Chondrocyte (in vitro differentiated cells): ENCODE results near the gene SSR4. TPM values are rescaled to one million over a fixed set of nuclear protein-coding genes. Genes with fewer than 3 reads are reported as not detected.

Experiments
- DNase-seq: peaks from one replicate; pipeline ENCODE4 v3.0.0; 2021; ENCODE audit warnings: mixed read lengths, low spot score
- H3K27ac Mint-ChIP-seq: one replicate; pipeline ENCODE4 v1.8.0; 2021; ENCODE audit warnings: mild to moderate bottlenecking, moderate library complexity, mixed read lengths; ENCODE audit not compliant: unreplicated experiment
- H3K27me3 Mint-ChIP-seq: 2 replicates; pipeline ENCODE4 v1.8.0; 2021; ENCODE audit warnings: low read depth, mixed read lengths
- H3K36me3 Mint-ChIP-seq: 2 replicates; pipeline ENCODE4 v1.8.0; 2021; ENCODE audit warnings: low read depth, mixed read lengths
- H3K4me1 Mint-ChIP-seq: 2 replicates; pipeline ENCODE4 v1.8.0; 2021; ENCODE audit warnings: low read depth, mild to moderate bottlenecking, mixed read lengths
- H3K4me3 Mint-ChIP-seq: one replicate; pipeline ENCODE4 v1.8.0; 2021; ENCODE audit warnings: mild to moderate bottlenecking, moderate library complexity, mixed read lengths; ENCODE audit not compliant: unreplicated experiment
- H3K9me3 Mint-ChIP-seq: 2 replicates; pipeline ENCODE4 v1.8.0; 2021; ENCODE audit warnings: low read depth, mixed read lengths
- total RNA-seq: library from RNA; stranded (reverse); gene quantifications from 3 replicates; pipeline ENCODE4 v1.2.1, GENCODE V29; 2021
- TF ChIP-seq, protein P1 (sequence below): fragments of 200-600 bp; sonication (generic); IDR thresholded peaks from 2 replicates; pipeline ENCODE4 v1.5.0; 2021; ENCODE audit warnings: antibody characterized with exemption, mild to moderate bottlenecking, moderate library complexity

SSR4 gene
- total RNA-seq, 1 donor from 2014 or later: 245 TPM

DNA sequence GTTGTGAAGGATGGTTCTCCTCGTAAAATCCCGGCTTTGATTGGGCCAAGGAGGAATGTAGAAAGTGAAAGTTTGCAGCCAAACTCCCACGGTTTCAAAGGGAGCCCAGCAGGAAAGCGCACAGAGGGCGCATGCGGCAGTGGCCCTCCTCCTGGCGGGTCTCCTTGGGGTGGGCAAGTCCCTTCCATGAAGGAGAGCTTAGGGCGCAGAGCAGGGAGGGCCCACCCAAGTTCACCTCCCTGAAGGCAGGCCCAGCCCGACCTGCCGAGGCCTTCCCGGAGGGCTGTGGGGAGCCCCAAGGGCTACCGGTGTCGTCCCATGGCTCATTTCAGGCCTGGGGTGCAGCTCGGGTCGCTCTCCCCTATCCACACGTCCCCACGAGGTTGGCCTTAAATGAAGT lies 33.8 kb downstream of the SSR4 start:
- no peak for DNase-seq
- peak overlapping the region; percentile 68 for H3K4me3 Mint-ChIP-seq
- H3K4me1 Mint-ChIP-seq: peaks cover 7% of the 10 kb centered on the region
- H3K36me3 Mint-ChIP-seq: no peaks in the 10 kb centered on the region
- TF ChIP-seq, protein P1, sequence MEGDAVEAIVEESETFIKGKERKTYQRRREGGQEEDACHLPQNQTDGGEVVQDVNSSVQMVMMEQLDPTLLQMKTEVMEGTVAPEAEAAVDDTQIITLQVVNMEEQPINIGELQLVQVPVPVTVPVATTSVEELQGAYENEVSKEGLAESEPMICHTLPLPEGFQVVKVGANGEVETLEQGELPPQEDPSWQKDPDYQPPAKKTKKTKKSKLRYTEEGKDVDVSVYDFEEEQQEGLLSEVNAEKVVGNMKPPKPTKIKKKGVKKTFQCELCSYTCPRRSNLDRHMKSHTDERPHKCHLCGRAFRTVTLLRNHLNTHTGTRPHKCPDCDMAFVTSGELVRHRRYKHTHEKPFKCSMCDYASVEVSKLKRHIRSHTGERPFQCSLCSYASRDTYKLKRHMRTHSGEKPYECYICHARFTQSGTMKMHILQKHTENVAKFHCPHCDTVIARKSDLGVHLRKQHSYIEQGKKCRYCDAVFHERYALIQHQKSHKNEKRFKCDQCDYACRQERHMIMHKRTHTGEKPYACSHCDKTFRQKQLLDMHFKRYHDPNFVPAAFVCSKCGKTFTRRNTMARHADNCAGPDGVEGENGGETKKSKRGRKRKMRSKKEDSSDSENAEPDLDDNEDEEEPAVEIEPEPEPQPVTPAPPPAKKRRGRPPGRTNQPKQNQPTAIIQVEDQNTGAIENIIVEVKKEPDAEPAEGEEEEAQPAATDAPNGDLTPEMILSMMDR: no peak
- no peak overlapping the region for H3K27ac Mint-ChIP-seq
- peaks cover 8% of the 10 kb centered on the region for H3K9me3 Mint-ChIP-seq
- no peaks in the 10 kb centered on the region for H3K27me3 Mint-ChIP-seq

DNA sequence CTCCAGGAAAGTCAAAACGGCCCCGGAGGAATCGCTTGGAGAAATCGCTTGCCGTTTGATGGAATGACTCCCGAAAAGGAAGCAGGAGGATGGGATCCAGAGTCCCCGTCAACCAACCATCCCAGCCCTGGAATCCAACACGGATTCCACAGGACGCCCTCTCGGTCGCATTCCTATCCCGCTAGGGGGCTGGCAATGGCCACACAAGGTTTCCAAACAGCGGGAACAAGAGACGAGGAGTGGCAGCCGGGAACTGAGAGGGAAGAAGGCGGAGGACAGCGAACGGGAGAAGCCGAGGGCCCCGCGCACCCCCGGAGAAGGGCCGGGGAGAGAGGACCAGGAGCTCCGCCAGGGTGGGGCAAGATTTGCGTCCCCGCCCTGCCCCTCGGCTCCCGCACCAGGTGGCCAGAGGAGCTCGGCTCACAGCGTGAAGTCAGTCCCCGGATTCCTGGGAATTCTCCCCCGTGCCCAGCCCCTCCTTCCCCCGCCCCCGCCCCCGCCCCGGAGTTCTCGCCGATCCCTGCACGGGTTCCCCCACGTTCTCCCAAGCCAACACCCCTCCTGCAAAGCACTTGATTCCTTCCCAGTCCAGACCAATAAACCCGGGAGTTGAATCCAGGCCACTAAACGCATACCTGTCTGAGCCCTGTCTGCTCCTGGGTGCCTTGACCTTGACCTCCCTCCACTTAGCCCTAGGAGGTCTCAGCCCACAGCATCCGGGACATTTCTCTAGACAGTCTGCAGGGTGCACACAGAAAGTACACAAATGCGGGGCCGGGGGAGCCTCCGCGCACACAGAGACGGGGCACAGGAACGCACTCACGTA lies 34.5 kb downstream of the SSR4 start:
- H3K27me3 Mint-ChIP-seq: no peaks in the 10 kb centered on the region
- peaks cover 7% of the 10 kb centered on the region for H3K4me1 Mint-ChIP-seq
- no peaks in the 10 kb centered on the region for H3K36me3 Mint-ChIP-seq
- H3K4me3 Mint-ChIP-seq: peak overlapping the region; percentile 72
- peak overlapping the region; percentile 75 for H3K27ac Mint-ChIP-seq
- H3K9me3 Mint-ChIP-seq: peaks cover 8% of the 10 kb centered on the region
- TF ChIP-seq, protein P1: peak; percentile 27
- no peak for DNase-seq

- Mint-ChIP-seq H3K27me3 (no peaks in the 10 kb centered on the region), H3K4me1 (peaks cover 7% of the 10 kb centered on the region), H3K27ac (no peak overlapping the region), H3K9me3 (peaks cover 8% of the 10 kb centered on the region), H3K4me3 (peak overlapping the region; percentile 72), H3K36me3 (no peaks in the 10 kb centered on the region)
- no peak for DNase-seq
- TF ChIP-seq, protein P1: no peak
These were observed 35.0 kb downstream of the SSR4 start for GRCh38 chrX:153829549-153829798.

DNA sequence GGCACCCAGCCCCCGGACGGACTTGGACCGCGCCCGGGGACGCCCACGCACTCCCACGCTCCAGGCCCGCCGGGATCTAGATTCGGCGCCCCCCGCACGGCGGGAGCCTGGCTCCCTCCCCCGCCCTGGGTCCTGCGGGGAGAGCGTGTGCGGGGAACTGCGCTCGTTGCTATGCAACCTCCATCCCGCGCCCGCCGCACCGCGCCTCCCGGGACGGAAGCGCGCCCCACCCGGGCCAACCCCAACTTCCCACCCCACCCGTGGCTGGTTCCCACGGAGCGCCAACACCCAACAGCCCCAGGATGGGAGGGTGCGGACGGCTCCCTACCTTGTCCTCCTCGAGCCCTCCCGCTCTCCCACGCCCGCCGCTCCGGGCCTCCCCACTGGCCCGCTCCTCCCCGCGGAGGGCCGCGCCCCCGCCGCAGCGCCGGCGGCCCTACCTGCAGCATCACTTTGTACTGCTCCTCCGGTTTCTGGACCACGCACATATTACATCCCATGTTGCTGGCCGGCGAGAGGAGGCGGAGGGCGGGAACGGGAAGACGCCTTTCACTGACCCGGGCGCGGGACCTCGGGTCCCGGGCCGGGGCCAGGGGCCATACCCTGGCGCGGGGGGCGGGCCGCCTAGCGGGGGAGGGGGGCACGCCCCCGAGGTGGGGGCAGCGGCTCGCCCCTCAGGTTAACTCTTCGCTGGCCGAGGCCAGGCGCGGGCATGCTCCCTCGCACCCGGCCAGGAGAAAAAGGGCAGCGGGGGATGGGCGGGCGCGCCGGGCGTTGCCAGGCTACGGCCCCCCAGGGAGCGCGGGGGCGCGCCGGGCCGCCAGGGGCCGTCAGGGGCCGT lies 35.6 kb downstream of the SSR4 start, which contains the start of gene PDZD4:
PDZD4 (minus strand) TSS at position 746 of the 841 bp plus-strand sequence; CDS start at position 500, 246 bp downstream.
- no peaks in the 10 kb centered on the region for H3K27me3 Mint-ChIP-seq
- no peak within 1 kb of the TSS for H3K27ac Mint-ChIP-seq
- peak within 1 kb of the TSS; percentile 72 for H3K4me3 Mint-ChIP-seq
- no peaks in the 10 kb centered on the region for H3K36me3 Mint-ChIP-seq
- DNase-seq: no peak
- peaks cover 8% of the 10 kb centered on the region for H3K9me3 Mint-ChIP-seq
- TF ChIP-seq, protein P1: no peak
- peaks cover 7% of the 10 kb centered on the region for H3K4me1 Mint-ChIP-seq

DNA sequence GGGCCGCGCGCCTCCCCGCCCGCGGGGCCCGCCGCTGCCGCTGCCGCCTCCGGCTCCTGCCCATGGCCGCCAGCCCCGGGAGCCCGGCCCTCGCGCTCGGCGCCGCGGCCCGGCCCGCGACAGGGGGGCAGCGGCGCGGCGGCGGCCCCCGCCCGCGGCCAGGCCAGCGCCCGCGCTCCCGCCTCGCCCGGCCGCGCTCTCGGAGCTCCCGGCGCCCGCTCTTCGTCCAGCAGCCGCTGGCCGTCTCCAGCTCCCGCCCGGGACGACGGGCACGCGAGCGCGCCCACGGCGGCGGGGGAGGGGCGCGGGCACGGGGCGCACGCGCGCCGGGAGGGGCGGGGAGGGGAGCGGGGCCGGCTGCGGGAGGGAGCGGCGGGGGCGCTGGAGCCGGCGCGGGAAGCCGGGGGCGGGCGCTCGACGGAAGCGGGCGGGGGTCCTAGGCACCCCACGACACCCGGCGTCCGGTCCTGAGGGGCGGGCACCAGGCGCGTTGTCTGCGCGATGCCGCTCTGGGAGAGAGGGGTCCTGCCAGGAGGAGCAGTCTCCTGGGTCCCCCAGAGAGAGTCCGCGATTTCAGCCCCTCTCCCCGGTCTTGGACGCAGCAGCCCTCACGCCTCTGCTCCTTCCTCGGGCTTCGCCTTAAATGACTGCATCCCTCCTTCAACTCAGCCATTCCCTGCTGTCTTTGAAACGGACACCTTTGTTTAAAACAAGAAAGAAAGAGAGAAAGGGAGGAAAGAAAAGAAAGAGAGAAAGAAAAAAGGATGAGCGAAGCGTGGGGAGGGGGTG lies 36.4 kb downstream of the SSR4 start:
- H3K36me3 Mint-ChIP-seq: no peaks in the 10 kb centered on the region
- no peaks in the 10 kb centered on the region for H3K27me3 Mint-ChIP-seq
- no peak for DNase-seq
- H3K4me1 Mint-ChIP-seq: peaks cover 7% of the 10 kb centered on the region
- H3K27ac Mint-ChIP-seq: no peak overlapping the region
- H3K9me3 Mint-ChIP-seq: peaks cover 8% of the 10 kb centered on the region
- TF ChIP-seq, protein P1: no peak
- peak overlapping the region; percentile 40 for H3K4me3 Mint-ChIP-seq
